ENCODE data around the gene LRRC3. TPM values are rescaled to one million over a fixed set of nuclear protein-coding genes. Genes with fewer than 3 reads are reported as not detected.

LRRC3 gene
- total RNA-seq, 3 donors from 2014 or later, result 1.6 to 6.4 (median 2.0) TPM

- intact Hi-C loops (cut with DNase I; ENCODE audit: low total_unique reads), result loop anchor here (2.0 kb wide), 1 partner anchor 31 kb away; no protein-coding TSS in a partner anchor
- Histone ChIP-seq H3K9me3 (peaks cover 0 to 10% of the 10 kb centered on the region in 2 donors), H3K4me3 (no peak overlapping the region), H3K27ac (no peak overlapping the region), H3K4me1 (no peaks in the 10 kb centered on the region), H3K27me3 (peaks cover 0 to 30% of the 10 kb centered on the region in 2 donors), H3K36me3 (no peaks in the 10 kb centered on the region)
- no peak for TF ChIP-seq POLR2A (IDR thresholded peaks at IDR 0.05)
- peak in 1 of 2 donors; percentile 44 for DNase-seq (ENCODE audit: low spot score in 2 of 2)
Observed at GRCh38 chr21:44449473-44450363, 5.6 kb upstream of the LRRC3 start.

- peak in 1 of 2 donors; percentile 25 for DNase-seq (ENCODE audit: low spot score in 2 of 2)
- Histone ChIP-seq H3K36me3 (no peaks in the 10 kb centered on the region), H3K27me3 (peaks cover 0 to 30% of the 10 kb centered on the region in 2 donors), H3K4me3 (no peak overlapping the region), H3K4me1 (no peaks in the 10 kb centered on the region), H3K27ac (no peak overlapping the region), H3K9me3 (peaks cover 0 to 10% of the 10 kb centered on the region in 2 donors)
- intact Hi-C loops (cut with DNase I; ENCODE audit: low total_unique reads), result loop anchor here (2.0 kb wide), 1 partner anchor 30 kb away; no protein-coding TSS in a partner anchor
- no peak for TF ChIP-seq POLR2AphosphoS5 (IDR thresholded peaks at IDR 0.05)
- no peak for TF ChIP-seq POLR2A (IDR thresholded peaks at IDR 0.05)
- TF ChIP-seq CTCF (IDR thresholded peaks at IDR 0.05), result no peak
Observed at GRCh38 chr21:44450402-44450801, 4.9 kb upstream of the LRRC3 start.

GRCh38 chr21:44450999-44451398, 4.3 kb upstream of the LRRC3 start:
- TF ChIP-seq POLR2A (IDR thresholded peaks at IDR 0.05), result no peak
- peak in 1 of 2 donors; percentile 39 for DNase-seq (ENCODE audit: low spot score in 2 of 2)
- peaks cover 0 to 10% of the 10 kb centered on the region in 2 donors for H3K9me3 ChIP-seq
- no peak overlapping the region for H3K27ac ChIP-seq
- H3K36me3 ChIP-seq, result no peaks in the 10 kb centered on the region
- H3K27me3 ChIP-seq, result peaks cover 0 to 34% of the 10 kb centered on the region in 2 donors
- H3K4me3 ChIP-seq, result no peak overlapping the region
- intact Hi-C loops (cut with DNase I; ENCODE audit: low total_unique reads), result loop anchor here (2.0 kb wide), 1 partner anchor 30 kb away; no protein-coding TSS in a partner anchor
- H3K4me1 ChIP-seq, result peaks cover 0 to 2% of the 10 kb centered on the region in 2 donors

GRCh38 chr21:44453120-44453519, 2.2 kb upstream of the LRRC3 start:
- no peak for DNase-seq (ENCODE audit: low spot score in 2 of 2)
- Histone ChIP-seq H3K36me3 (no peaks in the 10 kb centered on the region), H3K9me3 (peaks cover 0 to 10% of the 10 kb centered on the region in 2 donors), H3K4me1 (peaks cover 0 to 5% of the 10 kb centered on the region in 2 donors), H3K4me3 (no peak overlapping the region), H3K27me3 (peaks cover 0 to 34% of the 10 kb centered on the region in 2 donors), H3K27ac (no peak overlapping the region)
- TF ChIP-seq POLR2AphosphoS5 (IDR thresholded peaks at IDR 0.05) (no peak), CTCF (IDR thresholded peaks at IDR 0.05) (no peak), POLR2A (IDR thresholded peaks at IDR 0.05) (no peak)
- intact Hi-C loops (cut with DNase I; ENCODE audit: low total_unique reads), result no loop called here

GRCh38 chr21:44454058-44454457, 1.3 kb upstream of the LRRC3 start:
- peaks cover 0 to 5% of the 10 kb centered on the region in 2 donors for H3K4me1 ChIP-seq
- no peak overlapping the region for H3K27ac ChIP-seq
- H3K4me3 ChIP-seq, result no peak overlapping the region
- intact Hi-C loops (cut with DNase I; ENCODE audit: low total_unique reads), result no loop called here
- H3K27me3 ChIP-seq, result peaks cover 0 to 25% of the 10 kb centered on the region in 2 donors
- H3K36me3 ChIP-seq, result no peaks in the 10 kb centered on the region
- no peak for DNase-seq (ENCODE audit: low spot score in 2 of 2)
- peaks cover 0 to 10% of the 10 kb centered on the region in 2 donors for H3K9me3 ChIP-seq
- no peak for TF ChIP-seq CTCF (IDR thresholded peaks at IDR 0.05)
- no peak for TF ChIP-seq POLR2A (IDR thresholded peaks at IDR 0.05)
- no peak for TF ChIP-seq POLR2AphosphoS5 (IDR thresholded peaks at IDR 0.05)

All from breast epithelium (tissue), 4 donors.